ENCODE results near the gene TCFL5. TPM values are rescaled to one million over a fixed set of nuclear protein-coding genes. Genes with fewer than 3 reads are reported as not detected.
"Not testable (repeated sequence)": the region's sequence is repeated elsewhere in the genome, so short reads cannot be mapped to it uniquely, and the experiment has no call there.

Gene TCFL5
- total RNA-seq, 1 donor from 2014 or later, result 12.8 TPM

GRCh38 chr20:62876902-62877816, 15.5 kb upstream of the TCFL5 start:
- Mint-ChIP-seq H3K4me1 (ENCODE audit: unreplicated experiment) (peaks cover 24% of the 10 kb centered on the region), H3K4me3 (ENCODE audit: unreplicated experiment) (no peak overlapping the region), H3K27ac (ENCODE audit: unreplicated experiment) (no peak overlapping the region)

GRCh38 chr20:62876501-62876901, 14.9 kb upstream of the TCFL5 start:
- Mint-ChIP-seq H3K9me3 (ENCODE audit: unreplicated experiment) (no peaks in the 10 kb centered on the region), H3K4me1 (ENCODE audit: unreplicated experiment) (peaks cover 24% of the 10 kb centered on the region), H3K4me3 (ENCODE audit: unreplicated experiment) (no peak overlapping the region), H3K27ac (ENCODE audit: unreplicated experiment) (no peak overlapping the region), H3K36me3 (ENCODE audit: unreplicated experiment) (peaks cover 2% of the 10 kb centered on the region), H3K27me3 (ENCODE audit: unreplicated experiment) (no peaks in the 10 kb centered on the region)
- no peak for DNase-seq (ENCODE audit: extremely low spot score, unreplicated experiment)
- no peak for TF ChIP-seq CTCF (IDR thresholded peaks at IDR 0.05)

More at GRCh38 chr20:62876902-62877816, 15.5 kb upstream of the TCFL5 start:
- Mint-ChIP-seq H3K9me3 (ENCODE audit: unreplicated experiment) (no peaks in the 10 kb centered on the region), H3K27me3 (ENCODE audit: unreplicated experiment) (no peaks in the 10 kb centered on the region), H3K36me3 (ENCODE audit: unreplicated experiment) (peaks cover 9% of the 10 kb centered on the region)
- no peak for DNase-seq (ENCODE audit: extremely low spot score, unreplicated experiment)
- TF ChIP-seq CTCF (IDR thresholded peaks at IDR 0.05), result no peak

GRCh38 chr20:62875419-62876361, 14.1 kb upstream of the TCFL5 start:
- Mint-ChIP-seq H3K27me3 (ENCODE audit: unreplicated experiment) (no peaks in the 10 kb centered on the region), H3K27ac (ENCODE audit: unreplicated experiment) (peak overlapping the region; percentile 85), H3K9me3 (ENCODE audit: unreplicated experiment) (no peaks in the 10 kb centered on the region), H3K36me3 (ENCODE audit: unreplicated experiment) (no peaks in the 10 kb centered on the region), H3K4me1 (ENCODE audit: unreplicated experiment) (peaks cover 24% of the 10 kb centered on the region), H3K4me3 (ENCODE audit: unreplicated experiment) (peak overlapping the region; percentile 58)
- peak; percentile 56 for TF ChIP-seq CTCF (IDR thresholded peaks at IDR 0.05)
- DNase-seq (ENCODE audit: extremely low spot score, unreplicated experiment), result peak; percentile 92

GRCh38 chr20:62874964-62875344, 13.3 kb upstream of the TCFL5 start:
- no peak for DNase-seq (ENCODE audit: extremely low spot score, unreplicated experiment)
- H3K4me3 Mint-ChIP-seq (ENCODE audit: unreplicated experiment), result peak overlapping the region; percentile 46
- H3K27ac Mint-ChIP-seq (ENCODE audit: unreplicated experiment), result no peak overlapping the region
- TF ChIP-seq CTCF (IDR thresholded peaks at IDR 0.05), result no peak
- peaks cover 24% of the 10 kb centered on the region for H3K4me1 Mint-ChIP-seq (ENCODE audit: unreplicated experiment)
- H3K27me3 Mint-ChIP-seq (ENCODE audit: unreplicated experiment), result no peaks in the 10 kb centered on the region
- no peaks in the 10 kb centered on the region for H3K9me3 Mint-ChIP-seq (ENCODE audit: unreplicated experiment)
- H3K36me3 Mint-ChIP-seq (ENCODE audit: unreplicated experiment), result no peaks in the 10 kb centered on the region

- H3K9me3 Mint-ChIP-seq (ENCODE audit: unreplicated experiment); H3K36me3 Mint-ChIP-seq (ENCODE audit: unreplicated experiment); H3K4me3 Mint-ChIP-seq (ENCODE audit: unreplicated experiment); H3K27me3 Mint-ChIP-seq (ENCODE audit: unreplicated experiment); DNase-seq (ENCODE audit: extremely low spot score, unreplicated experiment): not testable (repeated sequence)
- Mint-ChIP-seq H3K4me1 (ENCODE audit: unreplicated experiment) (peaks cover 24% of the 10 kb centered on the region), H3K27ac (ENCODE audit: unreplicated experiment) (peak overlapping the region; percentile 75)
- peak; percentile 67 for TF ChIP-seq CTCF (IDR thresholded peaks at IDR 0.05)
Measured at GRCh38 chr20:62873681-62874031, 12.0 kb upstream of the TCFL5 start.

All from osteocyte (in vitro differentiated cells).